ENCODE data around the gene SZT2.

DNA sequence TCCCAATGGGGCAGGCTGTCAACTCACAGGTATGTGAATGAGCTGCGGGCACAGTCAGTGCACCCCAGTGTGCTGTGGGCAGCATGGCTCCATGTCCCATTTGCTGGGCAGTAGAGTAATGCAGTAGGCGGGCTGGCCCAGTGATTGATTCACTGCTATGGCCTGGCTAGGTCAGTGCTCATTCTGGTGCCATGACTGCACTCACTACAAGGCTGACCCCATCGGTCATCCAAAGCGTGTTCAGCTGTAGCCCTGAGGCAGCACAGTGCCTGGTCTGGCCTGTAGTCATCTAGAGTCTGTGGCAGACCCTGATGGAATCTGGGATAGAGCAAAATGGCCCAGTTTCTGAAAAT lies 56.7 kb downstream of the SZT2 start:
- TF ChIP-seq, protein P1, sequence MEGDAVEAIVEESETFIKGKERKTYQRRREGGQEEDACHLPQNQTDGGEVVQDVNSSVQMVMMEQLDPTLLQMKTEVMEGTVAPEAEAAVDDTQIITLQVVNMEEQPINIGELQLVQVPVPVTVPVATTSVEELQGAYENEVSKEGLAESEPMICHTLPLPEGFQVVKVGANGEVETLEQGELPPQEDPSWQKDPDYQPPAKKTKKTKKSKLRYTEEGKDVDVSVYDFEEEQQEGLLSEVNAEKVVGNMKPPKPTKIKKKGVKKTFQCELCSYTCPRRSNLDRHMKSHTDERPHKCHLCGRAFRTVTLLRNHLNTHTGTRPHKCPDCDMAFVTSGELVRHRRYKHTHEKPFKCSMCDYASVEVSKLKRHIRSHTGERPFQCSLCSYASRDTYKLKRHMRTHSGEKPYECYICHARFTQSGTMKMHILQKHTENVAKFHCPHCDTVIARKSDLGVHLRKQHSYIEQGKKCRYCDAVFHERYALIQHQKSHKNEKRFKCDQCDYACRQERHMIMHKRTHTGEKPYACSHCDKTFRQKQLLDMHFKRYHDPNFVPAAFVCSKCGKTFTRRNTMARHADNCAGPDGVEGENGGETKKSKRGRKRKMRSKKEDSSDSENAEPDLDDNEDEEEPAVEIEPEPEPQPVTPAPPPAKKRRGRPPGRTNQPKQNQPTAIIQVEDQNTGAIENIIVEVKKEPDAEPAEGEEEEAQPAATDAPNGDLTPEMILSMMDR (conservative IDR thresholded peaks at IDR 0.05 in 1 of 2, IDR thresholded peaks at IDR 0.05 in 1 of 2; ENCODE audit: low read depth in 1 of 2, low read length in 2 of 2): no peak
- TF ChIP-seq EZH2 (IDR thresholded peaks at IDR 0.05; ENCODE audit: low read length, missing control alignments): no peak
